AG09309 (cell line): ENCODE data around the gene SMARCE1.
A peak's percentile ranks its signal among the peaks of the same experiment; 100 is the strongest.

Experiments used
- DNase-seq: peaks from one replicate; pipeline ENCODE4 v3.0.0-alpha.2; 2010; ENCODE audit warnings: low read depth
- H3K4me3 ChIP-seq: 2 replicates; pipeline ENCODE4 v1.5.1; 2011; ENCODE audit warnings: mild to moderate bottlenecking, low read depth, low read length, moderate library complexity; ENCODE audit not compliant: control insufficient read depth
- TF ChIP-seq, protein P1 (sequence below): IDR thresholded peaks from 2 replicates; pipeline ENCODE4 v1.5.1; 2011; ENCODE audit warnings: mild to moderate bottlenecking, low read depth, low read length, inconsistent platforms; ENCODE audit not compliant: insufficient read depth, control insufficient read depth; ENCODE audit errors: missing control alignments

Gene SMARCE1

DNA sequence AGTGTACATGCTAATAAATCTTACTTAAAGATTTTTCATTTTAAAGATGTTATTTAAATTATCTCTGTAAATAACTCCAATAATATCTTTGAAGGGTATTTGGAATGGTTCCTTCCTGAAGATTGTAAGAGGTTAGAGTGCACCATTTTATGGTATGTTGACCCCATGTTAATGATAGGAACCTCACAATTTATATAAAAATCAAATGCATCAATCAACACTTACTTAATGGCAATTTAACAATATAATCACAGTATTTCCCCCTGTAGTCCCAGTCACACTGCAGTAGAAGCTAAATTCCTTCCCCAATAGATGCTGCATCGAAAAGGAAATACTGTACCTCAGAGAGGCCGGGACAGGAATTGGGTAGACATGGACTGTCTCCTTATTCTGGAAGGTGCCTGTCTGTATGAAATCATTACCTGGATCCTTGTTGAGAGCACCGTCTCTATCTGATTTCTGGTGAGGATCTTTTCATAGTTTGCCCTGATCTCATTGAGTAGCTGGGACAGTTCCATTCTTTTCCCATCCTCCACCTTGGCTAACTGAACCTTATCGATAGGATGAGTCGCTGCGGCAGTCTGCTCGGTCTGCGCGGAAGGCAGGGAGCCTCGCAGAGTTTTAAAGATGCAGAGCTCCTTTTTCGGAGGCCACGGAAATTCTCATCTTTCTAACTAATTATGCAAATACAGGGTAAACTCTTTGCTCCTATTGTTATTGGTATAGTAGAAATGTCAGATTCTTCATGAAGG is 17.1 kb upstream of the SMARCE1 start, which contains the start of gene KRT222:
Gene KRT222, minus strand, starts transcription at position 596 of the 752 bp plus-strand sequence. Its CDS starts 78 bp downstream, at position 518.
- no peak within 1 kb of the TSS for H3K4me3 ChIP-seq
- no peak for DNase-seq
- TF ChIP-seq, protein P1, sequence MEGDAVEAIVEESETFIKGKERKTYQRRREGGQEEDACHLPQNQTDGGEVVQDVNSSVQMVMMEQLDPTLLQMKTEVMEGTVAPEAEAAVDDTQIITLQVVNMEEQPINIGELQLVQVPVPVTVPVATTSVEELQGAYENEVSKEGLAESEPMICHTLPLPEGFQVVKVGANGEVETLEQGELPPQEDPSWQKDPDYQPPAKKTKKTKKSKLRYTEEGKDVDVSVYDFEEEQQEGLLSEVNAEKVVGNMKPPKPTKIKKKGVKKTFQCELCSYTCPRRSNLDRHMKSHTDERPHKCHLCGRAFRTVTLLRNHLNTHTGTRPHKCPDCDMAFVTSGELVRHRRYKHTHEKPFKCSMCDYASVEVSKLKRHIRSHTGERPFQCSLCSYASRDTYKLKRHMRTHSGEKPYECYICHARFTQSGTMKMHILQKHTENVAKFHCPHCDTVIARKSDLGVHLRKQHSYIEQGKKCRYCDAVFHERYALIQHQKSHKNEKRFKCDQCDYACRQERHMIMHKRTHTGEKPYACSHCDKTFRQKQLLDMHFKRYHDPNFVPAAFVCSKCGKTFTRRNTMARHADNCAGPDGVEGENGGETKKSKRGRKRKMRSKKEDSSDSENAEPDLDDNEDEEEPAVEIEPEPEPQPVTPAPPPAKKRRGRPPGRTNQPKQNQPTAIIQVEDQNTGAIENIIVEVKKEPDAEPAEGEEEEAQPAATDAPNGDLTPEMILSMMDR: no peak

DNA sequence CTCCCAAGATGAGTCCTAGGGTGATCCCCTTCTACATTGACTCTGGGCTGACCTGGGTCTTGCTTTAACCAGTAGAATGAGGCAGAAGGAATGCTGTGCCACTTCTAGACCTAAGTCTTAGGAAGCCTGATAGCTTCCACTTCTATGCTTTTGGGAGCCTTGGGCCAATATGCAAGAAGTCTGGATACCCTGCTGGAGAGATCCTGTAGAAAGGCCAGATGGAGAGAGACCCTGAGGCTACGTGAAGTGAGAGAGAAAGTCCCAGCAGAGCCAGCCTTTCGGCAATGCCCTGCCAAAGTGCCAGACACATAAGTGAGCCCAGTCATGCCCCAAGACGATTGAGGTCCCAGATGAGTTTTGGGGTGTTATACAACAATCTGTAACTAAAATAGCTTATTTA is 15.6 kb upstream of the SMARCE1 start:
- no peak overlapping the region for H3K4me3 ChIP-seq
- TF ChIP-seq, protein P1: no peak
- DNase-seq: no peak

DNA sequence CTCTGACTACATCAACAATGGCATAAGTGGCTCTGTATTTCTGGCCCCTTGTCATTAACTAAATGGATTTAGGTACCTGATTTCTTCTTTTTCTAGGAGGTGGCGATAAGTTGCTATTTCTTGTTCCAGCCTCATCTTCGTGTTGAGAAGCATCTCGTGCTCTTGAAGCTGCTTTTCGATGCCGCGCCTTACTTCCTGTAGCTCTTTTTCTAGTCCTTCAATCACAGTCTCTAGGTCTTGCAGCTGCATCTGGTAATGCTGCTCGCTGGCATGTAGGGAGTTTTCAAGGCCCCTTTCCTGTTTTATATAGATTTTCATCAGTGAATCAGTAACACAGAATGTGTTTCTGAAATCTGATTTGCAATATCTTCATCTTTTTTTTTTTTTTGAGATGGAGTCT is 12.3 kb upstream of the SMARCE1 start:
- DNase-seq: no peak
- no peak overlapping the region for H3K4me3 ChIP-seq
- TF ChIP-seq, protein P1: no peak

DNA sequence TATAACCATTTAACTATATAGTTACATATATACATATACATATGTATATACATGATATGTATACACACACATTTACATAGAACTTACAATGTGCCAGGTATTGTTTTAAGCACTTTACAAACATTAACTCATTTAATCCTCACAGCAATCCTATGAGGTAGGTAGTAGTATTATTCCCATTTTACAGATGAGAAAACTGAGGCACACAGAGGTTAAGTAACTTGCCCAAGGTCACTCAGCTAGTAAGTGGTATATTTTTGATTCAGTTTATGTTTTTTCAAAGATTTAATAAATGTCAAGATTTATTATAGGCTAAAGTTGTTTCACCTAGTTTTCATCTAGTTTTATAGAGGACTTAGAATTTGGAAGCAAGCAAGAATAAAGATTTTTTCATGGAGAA is 10.8 kb upstream of the SMARCE1 start:
- H3K4me3 ChIP-seq: no peak overlapping the region
- DNase-seq: no peak
- TF ChIP-seq, protein P1: no peak

DNA sequence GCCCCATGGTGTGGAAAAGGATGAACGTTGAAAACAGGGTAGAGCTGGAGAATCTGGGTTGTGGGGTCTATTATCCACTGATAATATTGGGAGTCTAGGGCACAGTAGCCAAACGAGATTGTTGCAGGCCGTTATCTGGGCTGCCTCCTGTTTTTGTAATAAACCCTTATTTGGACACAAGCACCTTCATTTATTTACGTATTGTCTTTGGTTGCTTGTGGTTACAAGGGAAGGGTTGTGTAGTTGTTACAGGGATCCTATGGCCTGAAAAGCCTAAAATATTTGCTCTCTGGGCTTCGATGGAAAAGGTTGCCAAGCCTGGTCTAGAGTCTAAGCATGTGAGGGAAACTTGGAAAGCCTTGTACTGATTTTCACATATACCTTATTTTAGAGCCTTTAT is 4.3 kb upstream of the SMARCE1 start:
- no peak for DNase-seq
- TF ChIP-seq, protein P1: no peak
- no peak overlapping the region for H3K4me3 ChIP-seq

DNA sequence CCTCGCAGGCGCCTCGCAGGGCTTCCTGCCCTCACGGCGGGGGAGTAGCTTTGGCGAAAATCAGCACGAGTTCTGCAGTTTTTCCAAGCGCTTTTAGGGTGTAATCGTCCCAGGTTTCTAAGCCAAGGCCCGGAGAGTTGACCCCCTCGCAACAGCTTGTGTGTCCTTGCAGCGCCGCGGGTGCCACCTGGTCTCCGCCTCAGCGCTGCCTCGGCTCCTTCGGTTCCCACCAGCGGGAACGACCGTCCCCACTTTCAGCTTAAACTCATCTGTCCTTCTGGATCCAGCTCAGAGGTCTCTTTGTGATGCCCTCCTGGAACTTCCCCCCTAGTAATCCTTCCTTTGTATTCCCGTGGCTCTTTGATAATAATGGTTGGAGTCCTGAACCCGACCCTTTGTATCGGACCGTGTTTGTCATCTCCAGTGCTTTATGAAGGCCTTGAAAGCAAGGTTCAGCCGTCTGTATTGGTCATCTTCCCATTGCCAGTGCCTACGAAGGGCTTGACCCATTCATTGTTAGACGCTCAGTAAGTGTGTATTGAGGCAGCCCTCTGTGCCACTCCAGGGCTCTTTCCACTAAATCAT is 858 bp upstream of the SMARCE1 start:
- peak overlapping the region; percentile 97 for H3K4me3 ChIP-seq
- TF ChIP-seq, protein P1: no peak
- DNase-seq: no peak
